ENCODE measurements around the gene WASF3.

The WASF3 gene

DNA sequence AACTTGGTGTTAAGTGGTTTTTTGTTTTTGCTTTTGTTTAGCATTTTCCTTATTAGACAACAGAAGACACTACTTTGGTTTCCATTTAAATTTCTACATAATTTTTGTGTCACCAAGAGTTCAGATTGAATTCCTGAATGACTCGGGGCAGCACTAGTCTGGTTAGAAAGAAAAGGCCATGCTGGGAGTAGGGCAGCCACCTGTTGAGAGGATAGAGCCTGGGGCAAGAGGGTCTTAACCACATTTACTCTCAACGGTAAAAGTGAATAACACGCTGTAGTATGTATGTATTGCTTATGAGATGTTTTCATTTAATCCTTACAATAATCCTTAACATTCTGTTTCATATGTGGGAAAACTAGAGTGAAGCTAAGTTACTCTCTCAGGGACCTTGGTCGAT lies 131.5 kb downstream of the WASF3 start:
- no peak for DNase-seq

DNA sequence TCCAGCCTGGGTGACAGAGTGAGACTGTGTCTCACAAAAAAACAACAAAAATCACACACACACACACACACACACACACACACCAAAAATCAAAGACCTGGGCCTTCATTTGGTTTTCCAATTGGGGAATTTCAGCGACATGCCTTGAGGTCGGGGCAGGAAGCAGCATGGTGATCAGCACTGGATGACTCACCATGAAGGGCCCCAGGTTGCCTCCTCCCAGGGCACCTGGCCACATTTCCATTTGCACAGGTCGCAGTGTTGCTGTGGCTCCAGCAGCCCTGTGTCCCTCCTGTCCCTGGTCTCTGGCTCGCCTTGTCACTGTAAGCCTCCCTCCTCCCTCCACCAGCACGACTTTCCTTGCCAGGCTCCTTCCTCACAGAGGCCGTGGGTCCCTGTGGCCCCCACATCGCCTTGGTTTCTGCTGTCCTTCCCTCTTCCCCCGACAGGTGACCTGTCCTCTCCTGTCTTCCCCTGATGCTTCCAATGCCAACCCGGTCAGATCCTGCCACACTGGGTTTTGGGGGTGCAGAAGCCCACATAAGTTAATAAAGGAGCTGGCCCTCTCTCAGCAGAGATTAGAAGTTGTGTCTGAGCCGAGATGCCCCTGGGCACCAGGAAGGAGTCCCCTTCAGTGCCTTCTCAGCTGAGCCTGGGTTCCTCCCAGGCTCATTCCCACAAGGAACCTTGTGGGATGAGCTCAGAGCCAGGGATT lies 136.4 kb downstream of the WASF3 start:
- DNase-seq = no peak

DNA sequence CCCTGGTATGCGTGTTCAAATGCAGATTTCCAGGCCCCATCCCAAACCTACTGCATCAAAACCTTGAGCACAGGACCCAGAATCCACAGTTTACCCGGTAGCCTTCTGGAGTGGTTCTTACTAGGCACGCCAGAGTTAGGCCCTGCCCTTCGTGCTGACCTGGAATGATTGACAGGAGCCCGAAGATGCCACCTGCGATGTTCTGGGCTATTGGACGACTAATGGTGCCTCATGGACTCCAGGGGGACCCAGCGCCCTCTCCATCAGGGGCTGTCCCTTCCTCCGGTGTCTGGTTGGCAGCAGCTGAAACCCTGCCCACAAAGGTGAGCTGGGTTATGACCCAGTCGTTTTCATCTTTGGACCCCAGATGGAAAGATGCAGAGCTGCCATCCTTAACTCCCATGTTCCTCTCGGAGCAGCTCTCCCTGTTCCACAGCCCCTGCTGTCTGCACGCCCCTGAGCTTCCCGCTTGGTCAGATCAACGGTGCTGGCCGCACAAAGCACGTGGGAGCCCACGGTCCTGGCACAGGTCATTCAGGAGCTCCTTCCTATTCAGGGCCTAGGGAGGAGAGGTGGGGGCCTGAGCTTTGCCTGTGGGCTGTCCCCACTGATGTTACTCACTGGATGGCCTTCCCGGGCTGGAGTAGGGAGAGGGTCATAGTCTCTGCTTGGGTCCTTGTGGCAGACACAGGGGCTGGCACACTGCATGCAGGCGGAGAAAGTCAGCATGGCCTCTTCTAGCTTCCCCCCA lies 137.3 kb downstream of the WASF3 start:
- no peak for DNase-seq

DNA sequence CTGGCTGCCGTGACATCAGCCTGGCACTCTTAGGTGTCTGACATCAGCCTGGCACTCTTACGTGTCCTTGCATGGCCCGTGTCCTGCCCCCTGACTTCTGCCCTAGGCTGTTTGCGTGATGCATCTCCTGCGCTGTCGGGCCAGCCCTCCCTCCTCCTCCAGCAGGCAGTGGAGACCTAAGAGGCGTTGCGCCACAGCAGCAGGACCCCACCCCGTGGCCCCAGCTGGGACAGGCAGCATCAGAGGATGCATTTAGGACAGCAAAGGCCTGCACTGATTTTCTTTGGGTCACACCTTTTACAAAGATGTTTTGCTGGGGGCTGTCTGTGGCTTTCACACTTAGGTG lies 137.8 kb downstream of the WASF3 start:
- no peak for DNase-seq

DNA sequence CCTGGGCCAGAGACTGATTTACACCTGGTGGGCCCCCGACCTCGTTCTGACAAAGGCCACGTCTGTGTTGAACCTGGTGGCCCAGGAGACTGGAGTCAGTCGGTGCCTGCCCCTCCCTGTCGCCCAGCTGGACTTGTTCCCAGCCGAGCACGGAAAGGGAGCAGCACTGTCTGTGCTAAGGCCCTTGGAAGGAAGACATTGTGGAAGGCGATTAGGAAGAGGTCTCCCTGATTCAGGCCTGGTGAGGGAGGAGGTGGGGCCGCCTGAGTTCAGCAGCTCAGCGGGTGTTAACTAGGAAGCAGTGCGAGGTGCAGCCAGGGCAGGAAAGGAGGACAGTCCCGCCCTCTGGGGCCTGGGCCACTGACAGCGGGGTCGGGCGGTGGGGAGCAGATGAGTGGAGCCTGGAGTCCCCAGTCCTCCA lies 138.4 kb downstream of the WASF3 start:
- no peak for DNase-seq

DNA sequence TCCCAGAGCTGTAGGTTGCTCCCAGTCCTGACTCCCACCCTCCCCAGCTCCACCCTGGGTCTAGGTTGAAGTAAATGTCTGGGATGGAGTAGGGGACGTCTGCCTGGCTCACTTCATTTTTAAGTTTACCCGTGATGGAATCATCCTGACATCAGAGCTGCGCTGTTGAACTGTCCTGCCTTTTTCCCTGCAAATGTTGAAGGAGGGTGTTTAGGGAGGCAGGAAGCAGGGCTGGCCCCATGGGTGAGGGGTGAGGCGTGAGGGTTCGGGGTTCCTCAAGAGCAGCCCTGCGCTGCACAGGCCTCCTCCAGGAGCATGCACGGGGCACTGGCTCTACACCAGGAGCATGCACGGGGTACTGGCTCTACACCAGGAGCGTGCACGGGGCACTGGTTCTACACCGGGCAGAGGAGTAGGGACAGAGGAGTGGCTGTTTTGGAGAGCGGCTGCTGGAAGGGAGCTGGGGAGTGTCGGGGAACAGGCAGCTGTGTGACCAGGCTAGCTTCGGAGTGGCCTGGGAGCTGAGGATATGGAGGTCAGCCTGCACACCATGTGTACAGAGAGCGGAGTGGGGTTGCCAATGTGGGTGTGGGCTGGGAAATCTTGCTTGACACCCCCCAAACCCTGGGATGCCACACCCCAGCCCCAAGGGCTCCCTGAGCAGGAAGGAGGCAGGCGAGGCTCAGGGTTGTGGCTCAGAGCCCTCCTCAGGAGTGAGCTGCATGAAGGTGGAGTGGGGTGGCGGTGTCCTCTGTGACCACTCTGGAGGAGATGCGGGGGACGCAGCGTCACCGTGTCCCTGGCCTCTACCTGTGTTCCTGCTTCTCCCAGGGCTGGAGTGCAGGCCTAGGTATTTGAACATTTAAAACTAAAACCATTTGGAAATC lies 139.8 kb downstream of the WASF3 start:
- DNase-seq = no peak

DNA sequence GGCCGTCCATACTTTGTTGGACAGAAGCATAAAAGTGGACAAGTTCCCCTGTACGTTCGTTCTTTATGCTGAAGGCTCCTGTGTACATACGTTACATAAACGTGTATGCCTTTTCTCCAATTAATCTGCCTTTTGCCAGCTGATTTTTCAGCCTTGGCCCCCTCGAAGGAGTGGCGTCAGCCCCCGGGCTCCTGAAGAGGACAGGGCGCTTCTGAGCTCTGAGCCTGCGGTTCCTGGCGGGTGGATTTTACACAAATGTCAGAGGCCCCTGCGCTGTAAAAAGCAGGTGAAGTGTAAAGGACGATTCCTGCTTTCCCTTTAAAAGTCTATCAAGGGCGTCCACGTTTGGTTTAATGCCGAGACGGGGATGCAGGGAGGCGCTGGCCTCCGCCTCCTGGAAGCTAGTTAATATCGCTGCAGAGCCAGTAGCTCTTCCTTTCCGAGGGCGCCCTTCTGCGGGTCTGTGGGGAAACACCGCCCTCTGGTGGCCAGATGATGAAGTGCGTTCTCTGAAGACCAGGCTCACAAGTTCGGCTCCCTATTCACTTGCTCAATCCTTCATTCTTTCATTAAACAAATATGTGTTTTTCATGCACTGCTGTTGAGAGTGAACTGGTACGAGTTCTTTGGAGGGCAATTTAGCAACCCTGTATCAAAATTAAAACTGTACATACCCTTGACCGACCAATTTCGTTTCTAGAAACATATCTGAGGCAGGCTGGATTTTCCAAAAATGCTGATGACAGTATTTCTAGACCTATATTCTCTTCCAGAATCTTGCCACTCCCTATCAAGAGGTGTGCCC lies 141.1 kb downstream of the WASF3 start:
- DNase-seq = peak; percentile 76

DNA sequence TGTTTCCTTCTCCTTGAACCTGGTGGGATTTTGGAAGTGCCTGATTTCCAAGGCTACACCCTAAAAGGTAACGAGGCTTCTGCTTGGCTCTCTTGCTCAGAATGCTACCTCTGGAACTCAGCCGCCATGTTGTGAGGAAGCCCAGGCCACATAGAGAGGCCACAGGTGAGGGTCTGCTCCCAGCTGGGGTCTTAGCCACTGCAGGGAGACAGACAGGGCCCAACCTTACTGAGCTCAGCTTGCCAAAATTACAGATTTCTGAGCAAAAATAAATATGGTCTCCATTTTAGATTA lies 141.7 kb downstream of the WASF3 start:
- no peak for DNase-seq

DNA sequence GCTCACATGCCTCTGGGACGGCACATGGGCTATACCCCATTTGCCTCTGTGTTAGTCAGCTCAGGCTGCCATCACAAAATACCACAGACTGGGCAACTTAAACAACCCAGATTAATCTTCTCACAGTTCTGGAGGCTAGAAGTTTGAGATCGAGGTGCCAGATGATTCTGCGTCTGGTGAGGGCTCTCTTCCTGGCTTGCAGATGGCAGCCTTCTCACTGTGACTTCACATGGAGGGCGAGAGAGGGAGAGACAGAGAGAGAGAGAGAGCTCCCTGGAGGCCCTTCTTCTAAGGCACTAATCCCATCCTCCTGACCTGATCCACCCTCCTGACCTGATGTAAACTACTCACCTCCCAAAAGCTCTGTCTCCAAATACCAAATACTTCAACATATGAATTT lies 148.1 kb downstream of the WASF3 start:
- no peak for DNase-seq

DNA sequence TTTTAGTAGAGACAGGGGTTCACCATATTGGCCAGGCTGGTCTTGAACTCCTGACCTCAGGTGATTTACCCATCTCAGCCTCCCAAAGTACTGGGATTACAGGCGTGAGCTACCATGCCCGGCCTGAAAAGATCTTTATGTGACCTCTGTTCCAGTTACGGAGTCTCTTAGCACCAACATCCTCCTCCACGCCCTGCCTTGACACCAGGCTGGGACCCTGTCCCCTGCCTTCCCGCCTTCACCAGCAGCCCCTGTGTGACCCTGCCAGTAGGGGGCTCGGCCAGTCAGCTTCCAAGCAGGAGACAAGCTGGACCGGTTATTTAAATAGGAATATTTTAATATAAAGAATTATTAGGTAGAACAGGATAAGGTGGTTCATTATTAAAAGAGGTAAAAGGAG lies 148.9 kb downstream of the WASF3 start:
- no peak for DNase-seq

DNA sequence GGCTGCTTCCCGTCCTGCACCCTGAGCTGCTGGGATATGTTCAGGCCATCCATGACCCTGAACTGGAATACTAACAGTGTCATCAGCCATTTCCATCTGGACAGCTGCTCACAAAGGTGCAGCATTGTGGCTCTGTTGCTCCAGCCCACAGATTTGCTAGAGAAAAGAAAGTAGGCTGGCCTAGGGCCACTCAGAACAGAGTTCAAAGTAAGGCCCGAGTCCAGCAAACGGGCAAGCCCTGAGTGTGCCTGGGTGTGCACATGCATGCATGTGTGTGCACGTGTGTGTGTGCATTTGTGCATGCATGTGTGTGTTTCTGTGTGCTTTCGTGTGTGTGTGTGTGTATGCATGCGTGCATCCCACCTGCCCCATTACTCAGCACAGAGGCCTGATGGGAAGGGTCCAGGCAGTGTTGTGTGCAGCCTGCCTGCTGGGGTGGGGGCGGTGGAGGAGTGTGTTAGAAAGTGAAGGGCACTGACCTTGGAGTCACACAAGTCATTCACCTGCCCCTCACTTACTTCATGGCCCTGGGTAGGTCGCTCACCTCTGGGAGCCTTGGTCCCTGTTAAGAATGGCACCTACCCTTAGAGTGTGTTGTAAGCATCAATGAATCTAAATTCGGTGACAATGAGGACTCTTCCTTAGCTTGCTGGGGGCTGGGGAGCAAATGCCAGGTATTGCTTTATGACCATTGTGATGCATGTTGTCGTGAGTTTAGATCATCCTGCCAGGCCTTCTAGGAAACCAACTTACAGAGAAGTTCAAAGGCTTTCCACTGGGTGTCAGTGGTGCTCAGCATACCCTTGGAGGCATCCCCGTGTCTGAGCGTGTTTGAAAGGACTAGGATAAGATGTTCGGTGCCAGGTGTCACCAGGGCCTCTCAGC lies 149.9 kb downstream of the WASF3 start:
- peak; percentile 57 for DNase-seq

DNA sequence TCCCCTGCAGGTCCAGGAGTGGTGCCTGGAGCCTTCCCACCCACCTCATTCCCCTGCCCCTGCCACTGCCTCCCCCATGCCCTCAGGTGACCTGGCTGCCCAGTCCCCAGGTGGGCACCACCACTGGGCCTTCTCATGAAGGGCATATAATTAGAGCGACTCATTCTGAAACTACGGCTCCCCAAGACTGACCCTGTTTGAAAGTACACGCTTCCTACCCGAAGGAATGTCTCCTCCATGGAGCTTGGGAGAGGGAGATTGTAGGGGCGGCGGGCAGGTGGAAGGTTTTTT lies 150.5 kb downstream of the WASF3 start:
- no peak for DNase-seq

DNA sequence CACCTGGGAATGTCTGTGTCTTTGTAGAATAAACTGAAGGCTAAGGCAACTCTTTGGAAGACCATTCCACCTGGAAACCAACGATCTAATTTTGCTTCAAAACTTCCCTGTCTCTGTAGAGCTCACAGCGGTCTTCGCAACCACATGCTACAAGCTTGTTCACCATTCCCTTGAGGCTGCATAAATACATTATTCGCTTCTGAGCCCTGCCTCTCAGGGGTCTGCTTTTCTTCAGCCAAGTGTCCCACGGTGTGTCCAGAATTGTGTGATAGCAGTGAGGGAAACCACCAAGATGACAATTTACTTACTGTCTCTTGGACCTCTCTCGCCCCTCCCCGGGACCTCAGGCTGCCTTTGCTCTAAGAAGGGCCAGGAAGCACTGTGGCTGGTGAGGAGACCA lies 152.0 kb downstream of the WASF3 start:
- no peak for DNase-seq

DNA sequence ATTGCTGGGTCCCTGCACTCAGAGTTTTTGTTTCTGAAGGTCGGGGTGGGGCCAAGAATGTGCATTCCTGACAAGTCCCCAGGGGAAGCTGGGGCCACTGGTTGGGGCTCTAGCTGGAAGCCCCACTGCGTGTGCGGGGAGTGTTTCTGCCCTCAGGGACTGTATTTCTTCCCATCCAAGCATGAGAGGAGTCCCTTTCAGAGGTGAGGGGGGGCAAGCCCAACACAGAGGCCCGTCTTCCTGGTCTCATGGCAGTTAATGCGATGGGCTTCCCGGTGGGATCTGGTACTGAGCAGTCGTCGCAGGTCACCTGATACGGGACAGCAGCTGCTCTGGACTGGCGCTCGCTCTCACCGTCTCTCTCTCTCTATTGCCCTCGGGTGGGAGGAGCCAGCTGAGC lies 152.7 kb downstream of the WASF3 start:
- no peak for DNase-seq

DNA sequence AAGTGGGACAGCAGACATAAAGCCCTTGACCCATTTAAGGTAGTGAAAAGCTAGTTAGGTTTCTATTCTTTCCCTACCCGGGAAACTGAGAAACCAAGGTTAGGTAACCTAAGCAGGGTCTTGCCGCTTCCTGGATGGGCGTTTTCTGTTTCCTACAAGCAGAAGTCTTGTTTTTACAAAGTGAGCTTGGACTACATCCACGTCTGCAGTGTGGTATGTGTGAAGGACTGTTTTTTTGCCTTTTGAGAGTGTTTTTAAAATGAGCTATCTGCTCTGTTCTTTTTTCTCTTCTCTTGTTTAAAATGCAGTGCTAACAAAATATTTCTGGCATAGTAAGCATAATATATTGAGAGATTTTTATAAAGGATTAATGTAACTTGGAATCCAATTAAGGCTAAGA lies 153.7 kb downstream of the WASF3 start:
- DNase-seq = no peak

DNA sequence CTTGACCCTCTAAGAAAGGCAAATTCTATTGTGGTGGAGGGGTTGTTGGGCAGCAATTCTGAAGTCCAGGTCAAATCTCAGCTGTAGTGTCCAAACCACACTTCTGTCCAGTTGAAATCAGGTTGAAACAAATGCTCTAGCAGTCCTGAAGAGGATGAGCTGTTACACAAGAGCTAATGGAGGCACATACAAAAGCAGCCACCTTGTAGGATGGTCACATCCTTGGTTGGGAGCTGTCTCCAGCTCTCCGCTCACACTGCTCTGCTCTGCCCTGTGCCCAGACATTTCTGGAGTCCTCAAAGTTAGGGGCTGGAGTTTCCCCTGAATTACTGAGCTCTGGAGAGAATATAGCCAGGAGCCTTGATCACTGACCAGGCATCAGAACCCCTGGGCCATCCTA lies 155.9 kb downstream of the WASF3 start:
- DNase-seq = no peak

DNA sequence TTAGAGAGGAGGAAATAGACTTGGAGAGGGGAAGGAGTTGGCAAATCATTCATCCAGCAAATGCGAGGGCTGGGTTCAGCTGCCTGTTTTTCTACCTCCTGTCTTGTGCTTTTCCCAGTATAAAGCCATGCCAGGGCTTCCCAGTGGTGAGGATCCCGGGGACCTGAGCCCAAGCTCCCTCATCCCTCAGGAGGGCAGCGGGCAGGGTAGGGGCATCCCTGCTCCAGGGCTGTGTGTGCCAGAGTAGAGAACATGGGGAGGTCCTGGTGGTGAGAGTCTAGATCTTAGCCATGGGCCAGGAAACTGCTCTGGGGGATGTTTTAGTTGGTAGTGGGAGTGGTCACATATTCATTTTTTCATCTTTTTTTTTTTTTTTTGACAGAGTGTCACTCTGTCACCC lies 159.5 kb downstream of the WASF3 start:
- DNase-seq = no peak

DNA sequence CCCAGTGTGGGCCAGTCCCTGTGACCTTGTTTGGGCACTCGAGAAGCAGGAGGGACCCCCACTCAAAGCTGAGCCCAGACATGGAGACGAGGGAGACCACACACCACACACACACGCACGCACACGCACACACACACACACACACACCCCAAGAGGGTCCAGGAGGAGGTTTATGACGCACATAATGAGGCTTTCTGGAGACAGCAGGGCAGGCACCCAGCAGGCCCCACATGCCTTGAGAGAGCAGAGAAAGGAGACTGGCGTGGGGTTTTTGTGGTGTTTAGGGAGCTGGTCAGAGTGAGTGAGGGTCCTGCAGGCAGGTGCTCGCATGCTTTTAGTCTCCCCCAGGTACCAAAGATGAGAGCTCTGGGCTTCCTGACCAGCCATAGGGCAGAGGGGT lies 160.7 kb downstream of the WASF3 start:
- no peak for DNase-seq

DNA sequence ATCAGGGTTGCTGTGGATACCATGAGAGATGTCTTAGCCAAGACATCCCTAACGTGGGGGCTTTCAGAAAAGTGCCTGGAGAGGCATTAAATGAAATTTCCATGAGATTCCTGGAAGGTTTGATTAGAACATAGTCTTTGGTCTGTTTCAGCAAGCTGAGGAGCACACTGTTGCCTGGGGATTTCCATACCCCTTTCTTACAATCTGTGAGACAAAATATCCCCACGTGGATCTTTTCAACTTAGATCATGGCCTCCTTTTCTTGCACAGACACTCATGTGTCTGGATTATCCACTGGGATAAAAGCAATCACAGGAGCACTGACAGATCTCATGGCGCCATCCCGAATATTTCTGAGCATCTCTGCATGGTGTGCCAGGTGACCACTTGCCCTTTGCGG lies 161.4 kb downstream of the WASF3 start:
- DNase-seq = no peak

DNA sequence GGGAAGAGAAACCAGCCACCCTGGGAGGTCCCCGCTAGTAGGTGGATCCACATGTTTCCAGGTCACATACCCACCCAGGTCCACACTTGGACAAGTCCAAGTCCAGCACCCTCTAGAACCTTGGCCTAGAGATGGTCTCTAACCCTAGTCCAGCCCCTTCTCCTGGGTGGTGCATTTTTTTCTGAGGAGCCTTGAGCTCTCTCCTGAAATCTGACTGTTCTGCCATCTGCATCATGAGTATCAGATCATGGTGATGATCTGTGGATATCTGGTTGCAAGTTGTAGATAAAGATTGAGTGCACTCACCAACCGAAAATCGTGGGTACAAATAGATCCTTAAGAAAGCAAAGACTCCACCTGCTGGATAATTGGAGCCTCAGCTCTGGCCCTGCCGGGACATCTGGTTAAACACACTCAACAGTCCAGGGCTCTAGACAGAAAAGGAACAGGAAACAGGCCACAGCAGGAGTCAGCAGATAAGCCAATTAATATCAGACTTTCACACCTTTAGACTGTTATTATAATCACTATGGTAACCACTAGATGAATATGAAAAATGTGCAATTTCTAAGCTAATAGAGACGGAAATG lies 162.0 kb downstream of the WASF3 start:
- DNase-seq = peak; percentile 13

DNA sequence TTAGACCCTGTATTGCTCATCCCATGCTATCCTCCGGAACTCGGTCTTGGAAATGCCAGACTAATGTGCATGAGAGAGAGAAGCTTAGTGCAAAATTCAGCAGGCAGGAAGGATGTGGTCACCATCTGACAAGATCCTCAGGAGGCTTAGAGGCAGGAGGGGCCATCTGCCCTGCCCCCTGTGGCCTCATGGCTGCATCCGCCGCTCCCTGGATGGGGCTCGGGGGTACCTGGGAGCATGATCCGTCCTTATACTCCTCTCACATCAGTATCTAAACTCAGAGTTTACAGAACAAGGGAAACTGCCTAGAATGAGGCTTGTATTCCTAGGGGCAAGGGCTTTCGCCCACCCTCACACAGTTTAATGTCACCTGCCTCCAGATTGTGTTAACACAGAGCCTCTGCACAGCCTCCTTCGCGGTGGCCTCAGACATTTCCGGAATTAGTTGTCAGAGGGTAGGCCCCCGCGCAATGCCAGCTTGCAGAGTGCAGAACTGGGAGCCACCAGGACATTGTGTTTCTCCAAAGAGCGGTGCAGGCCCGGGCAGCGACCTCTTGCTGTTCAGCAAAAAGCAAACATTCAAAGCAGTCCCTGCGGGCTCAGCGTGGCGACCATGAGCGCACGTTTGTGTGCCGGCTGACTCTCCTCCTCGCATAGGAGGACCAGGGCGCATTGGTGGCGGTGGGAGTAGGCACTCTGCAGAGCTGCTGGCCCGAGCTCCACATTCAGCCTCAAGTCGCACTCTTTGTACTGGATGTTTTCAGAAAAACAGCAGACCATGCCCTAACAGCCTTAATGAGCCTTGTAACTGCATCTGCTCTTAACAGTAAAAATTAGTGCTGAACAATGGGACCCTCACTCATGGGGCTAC lies 164.0 kb downstream of the WASF3 start:
- DNase-seq = peak; percentile 49

All from CD4-positive, alpha-beta T cell treated with Interleukin-21 for 1 hour (primary cell).